Left ventricle myocardium inferior (tissue), 1 donor: ENCODE data around the gene METTL6. TPM values are rescaled to one million over a fixed set of nuclear protein-coding genes. Genes with fewer than 3 reads are reported as not detected.
A peak's percentile ranks its signal among the peaks of the same experiment; 100 is the strongest.
"Not testable (repeated sequence)": the region's sequence is repeated elsewhere in the genome, so short reads cannot be mapped to it uniquely, and the experiment has no call there.

Experiments used
- DNase-seq: peaks from one replicate; pipeline ENCODE4 v3.0.0-alpha.2; 2020
- H3K27ac ChIP-seq: fragments of 200-600 bp; replicated peaks from 2 replicates; pipeline ENCODE4 v1.8.0; 2021
- H3K27me3 ChIP-seq: fragments of 200-600 bp; 2 replicates; pipeline ENCODE4 v1.8.0; 2021; ENCODE audit warnings: low read depth
- H3K36me3 ChIP-seq: fragments of 200-600 bp; 2 replicates; pipeline ENCODE4 v1.8.0; 2021
- H3K4me1 ChIP-seq: fragments of 200-600 bp; 2 replicates; pipeline ENCODE4 v1.8.0; 2021
- H3K4me3 ChIP-seq: fragments of 200-600 bp; 2 replicates; pipeline ENCODE4 v1.8.0; 2021; ENCODE audit warnings: mild to moderate bottlenecking, moderate library complexity
- H3K9me3 ChIP-seq: fragments of 200-600 bp; replicated peaks from 2 replicates; pipeline ENCODE4 v1.8.0; 2021
- CTCF ChIP-seq: fragments of 200-600 bp; IDR thresholded peaks from 2 replicates; pipeline ENCODE4 v1.8.0; 2021; ENCODE audit warnings: antibody characterized with exemption, mild to moderate bottlenecking, borderline replicate concordance
- intact Hi-C: fragments of 100-400 bp; cut with micrococcal nuclease; formaldehyde crosslinking; loops from one replicate; pipeline ENCODE4 v1.11.0; 2022
- total RNA-seq: library from RNA; stranded (reverse); fragmentation: NEBNext Ultra II Directional; extraction: Animal tissue kit (Norgen Biotek cat#: 25700); gene quantifications from one replicate; pipeline ENCODE4 v1.2.1, GENCODE V29; 2021
- donor health status: DM: no; HTN: yes; CAD: no; lungs with severe emphysema.

The METTL6 gene
- total RNA-seq, 1 donor from 2014 or later, result 11.3 TPM

DNA sequence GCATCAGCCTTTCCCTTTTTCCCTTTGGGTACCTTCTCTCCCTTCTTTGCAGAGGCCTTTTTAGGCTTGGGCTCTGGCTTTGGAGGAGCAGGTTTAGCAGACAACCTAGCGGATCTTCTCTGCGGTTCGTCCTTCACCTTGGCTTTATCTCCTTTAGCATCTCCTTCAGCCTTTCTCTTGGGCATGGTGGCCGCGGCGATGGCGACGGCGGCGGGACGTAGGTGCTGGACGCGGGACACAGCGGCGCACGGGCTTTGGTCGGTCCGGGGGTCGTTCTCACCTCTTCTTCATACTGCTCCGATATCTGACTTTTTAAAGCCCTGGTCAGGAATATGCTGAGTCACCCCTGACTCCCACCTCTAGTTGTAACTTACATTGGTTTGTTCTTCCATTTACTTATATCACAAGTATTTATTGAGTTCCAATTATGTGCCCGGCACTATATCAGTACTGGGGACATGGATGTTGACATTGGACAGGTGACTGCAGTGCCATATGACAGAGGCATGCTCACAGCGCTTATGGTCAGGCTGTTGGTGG lies 51.8 kb downstream of the METTL6 start:
- intact Hi-C loops, result loop anchor here (5.0 kb wide), 1 partner anchor 108 kb away; no protein-coding TSS in a partner anchor
- DNase-seq, result no peak
- H3K27me3 ChIP-seq, result no peaks in the 10 kb centered on the region
- no peak overlapping the region for H3K4me3 ChIP-seq
- no peaks in the 10 kb centered on the region for H3K36me3 ChIP-seq
- H3K27ac ChIP-seq, result no peak overlapping the region
- TF ChIP-seq CTCF, result no peak
- H3K4me1 ChIP-seq, result peaks cover 6% of the 10 kb centered on the region
- H3K9me3 ChIP-seq, result no peaks in the 10 kb centered on the region

GRCh38 chr3:15372918-15373317 lies 54.4 kb downstream of the METTL6 start:
- Histone ChIP-seq H3K9me3 (no peaks in the 10 kb centered on the region), H3K4me1 (peaks cover 4% of the 10 kb centered on the region), H3K27ac (no peak overlapping the region), H3K36me3 (no peaks in the 10 kb centered on the region), H3K4me3 (no peak overlapping the region), H3K27me3 (no peaks in the 10 kb centered on the region)
- intact Hi-C loops, result no loop called here
- no peak for DNase-seq
- no peak for TF ChIP-seq CTCF

GRCh38 chr3:15368561-15369135 lies 58.7 kb downstream of the METTL6 start:
- Histone ChIP-seq H3K4me3 (no peak overlapping the region), H3K4me1 (no peaks in the 10 kb centered on the region), H3K9me3 (no peaks in the 10 kb centered on the region), H3K27me3 (no peaks in the 10 kb centered on the region), H3K27ac (peak overlapping the region; percentile 16), H3K36me3 (no peaks in the 10 kb centered on the region)
- intact Hi-C loops, result no loop called here
- TF ChIP-seq CTCF, result no peak
- no peak for DNase-seq

DNA sequence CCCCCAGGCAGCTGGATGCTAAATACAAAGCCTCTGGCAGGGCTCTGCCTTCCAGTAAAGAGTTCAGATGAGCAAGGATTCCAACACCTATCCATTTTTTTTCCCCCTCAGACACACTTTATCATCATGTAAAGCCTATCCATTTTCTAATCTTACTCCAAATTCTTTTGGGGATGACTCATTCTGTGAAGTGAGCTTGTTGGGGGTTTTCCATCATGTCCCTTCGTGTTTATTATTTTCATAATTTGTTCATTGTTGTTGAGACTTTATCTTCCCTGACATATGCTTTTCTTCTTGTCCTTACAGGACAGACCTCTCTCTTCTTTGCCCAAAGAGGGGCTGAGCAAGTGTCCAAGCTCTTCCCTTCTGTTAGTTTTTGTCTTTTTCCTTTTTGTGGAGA lies 60.3 kb downstream of the METTL6 start:
- DNase-seq, result no peak
- H3K4me1 ChIP-seq, result no peaks in the 10 kb centered on the region
- TF ChIP-seq CTCF, result no peak
- no peak overlapping the region for H3K4me3 ChIP-seq
- no peaks in the 10 kb centered on the region for H3K27me3 ChIP-seq
- intact Hi-C loops, result no loop called here
- H3K27ac ChIP-seq, result no peak overlapping the region
- no peaks in the 10 kb centered on the region for H3K9me3 ChIP-seq
- H3K36me3 ChIP-seq, result no peaks in the 10 kb centered on the region

DNA sequence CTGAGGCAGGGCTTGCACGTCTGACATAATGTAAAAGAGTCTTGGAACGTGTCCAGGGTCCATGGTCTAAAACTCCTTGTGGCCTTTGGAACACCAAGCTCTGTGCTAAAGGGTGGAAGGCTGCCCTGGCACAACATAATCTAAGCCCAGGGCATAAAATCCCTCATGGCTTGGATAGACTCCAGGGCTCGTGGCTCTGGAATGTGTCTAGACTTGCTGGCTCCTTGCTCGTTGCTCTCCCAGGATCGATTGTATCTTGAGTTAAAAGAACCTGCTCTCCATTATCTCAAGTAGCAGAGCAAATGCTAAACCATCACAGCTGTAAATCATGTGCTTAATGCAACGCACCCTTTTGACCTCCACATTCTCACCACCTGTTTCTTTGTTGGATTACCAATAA lies 63.3 kb downstream of the METTL6 start:
- DNase-seq, H3K4me3 ChIP-seq, H3K9me3 ChIP-seq, H3K27me3 ChIP-seq, H3K4me1 ChIP-seq, H3K36me3 ChIP-seq, H3K27ac ChIP-seq, intact Hi-C loops: not testable (repeated sequence)

- no peaks in the 10 kb centered on the region for H3K36me3 ChIP-seq
- DNase-seq, result no peak
- H3K27ac ChIP-seq, result peak overlapping the region; percentile 16
Observed at GRCh38 chr3:15361494-15362214, 65.7 kb downstream of the METTL6 start.

More at GRCh38 chr3:15361494-15362214, 65.7 kb downstream of the METTL6 start:
- intact Hi-C loops, result no loop called here
- no peak overlapping the region for H3K4me3 ChIP-seq
- TF ChIP-seq CTCF, result no peak
- H3K27me3 ChIP-seq, result no peaks in the 10 kb centered on the region
- no peaks in the 10 kb centered on the region for H3K9me3 ChIP-seq
- no peaks in the 10 kb centered on the region for H3K4me1 ChIP-seq
